Esophagus squamous epithelium (tissue), 4 donors: ENCODE results near the gene ARMH3.

Experiments used
- CTCF ChIP-seq, 6 experiments: fragments of 450-650 bp in 4 of 6; fragments of 200-600 bp in 2 of 6; sonication (generic) in 2 of 6; IDR thresholded peaks; one replicate each; pipeline ENCODE4 v1.5.1; 2016 to 2019; ENCODE audit warnings: antibody characterized with exemption in 6 of 6, mild to moderate bottlenecking in 4 of 6, moderate library complexity in 4 of 6
- POLR2A ChIP-seq, 4 donors: fragments of 450-650 bp; IDR thresholded peaks; one replicate each; pipeline ENCODE4 v1.6.1; 2017; ENCODE audit warnings: antibody characterized with exemption in 4 of 4, mild to moderate bottlenecking in 4 of 4, moderate library complexity in 3 of 4

GRCh38 chr10:101892782-101893391 is 163.1 kb downstream of the ARMH3 start:
- no peak for TF ChIP-seq CTCF (IDR thresholded peaks at IDR 0.05)
- TF ChIP-seq POLR2A (IDR thresholded peaks at IDR 0.05) = no peak
